Heart right ventricle (tissue), 16 donors: ENCODE results near the gene SSTR4. TPM values are rescaled to one million over a fixed set of nuclear protein-coding genes. Genes with fewer than 3 reads are reported as not detected.

Experiments used
- ATAC-seq, 8 donors: fragments of 200-7000 bp; cut with Tn5 transposase; one replicate each; pipeline ENCODE4 v1.9.1; 2020; ENCODE audit warnings: mild to moderate bottlenecking in 8 of 8, moderate library complexity in 8 of 8, moderate number of reproducible peaks in 1 of 8
- DNase-seq, 2 donors: peaks; one replicate each; pipeline ENCODE4 v3.0.0-alpha.2; 2020
- H3K27ac ChIP-seq, 10 donors: fragments of 200-600 bp; sonication (generic) in 2 of 10; one replicate each; pipeline versions ENCODE4 v1.5.0 to v1.8.0; 2020 to 2022; ENCODE audit warnings: mild to moderate bottlenecking in 3 of 10
- H3K27me3 ChIP-seq, 7 donors: fragments of 200-600 bp; one replicate each; pipeline ENCODE4 v1.8.0; 2021 to 2022; ENCODE audit warnings: mild to moderate bottlenecking in 2 of 7
- H3K36me3 ChIP-seq, 9 donors: fragments of 200-600 bp; sonication (generic) in 1 of 9; one replicate each; pipeline versions ENCODE4 v1.5.0 to v1.8.0; 2020 to 2022; ENCODE audit warnings: mild to moderate bottlenecking in 2 of 9
- H3K4me1 ChIP-seq, 9 donors: fragments of 200-600 bp; sonication (generic) in 1 of 9; one replicate each; pipeline versions ENCODE4 v1.5.0 to v1.8.0; 2020 to 2022; ENCODE audit warnings: mild to moderate bottlenecking in 4 of 9
- H3K4me3 ChIP-seq, 10 donors: fragments of 200-600 bp; sonication (generic) in 2 of 10; one replicate each; pipeline versions ENCODE4 v1.5.0 to v1.8.0; 2020 to 2022; ENCODE audit warnings: mild to moderate bottlenecking in 7 of 10, moderate library complexity in 2 of 10
- H3K9me3 ChIP-seq, 11 donors: fragments of 200-600 bp in 10 of 11; sonication (generic) in 2 of 11; one replicate each; pipeline versions ENCODE4 v1.5.0 to v1.8.0; 2013 to 2022; ENCODE audit warnings: mild to moderate bottlenecking in 2 of 11, control low read depth in 1 of 11, moderate library complexity in 1 of 11
- WGBS, 2 donors: extraction: QIAGEN DNeasy Blood & Tissue Kit; methylation state at CpG; one replicate each; pipeline ENCODE4 v1.1.7; 2013; ENCODE audit warnings: inconsistent platforms in 1 of 2; 5-methylcytosine and 5-hydroxymethylcytosine counted together
- intact Hi-C, 10 donors: fragments of 100-400 bp; cut with DNase I; formaldehyde crosslinking; loops; one replicate each; pipeline versions ENCODE4 v1.11.1 to v1.14.2; 2022
- polyA plus RNA-seq, 2 donors: library from polyadenylated mRNA; stranded (reverse); fragments of 200-250 nt; gene quantifications; one replicate each; pipeline ENCODE4 v1.2.3, GENCODE V29; 2013
- total RNA-seq, 10 donors: library from RNA; stranded (reverse); fragmentation: NEBNext Ultra II Directional in 3 of 10; extraction: Animal tissue kit (Norgen Biotek cat#: 25700) in 3 of 10; gene quantifications; one replicate each; pipeline versions ENCODE4 v1.2.1 to v1.2.4, GENCODE V29; 2021 to 2023
- TF ChIP-seq, protein P1 (sequence below), 9 donors: fragments of 200-600 bp; sonication (generic) in 2 of 9; IDR thresholded peaks; one replicate each; pipeline versions ENCODE4 v1.5.0 to v1.8.0; 2021 to 2022; ENCODE audit warnings: antibody characterized with exemption in 9 of 9, mild to moderate bottlenecking in 5 of 9, moderate library complexity in 1 of 9
- donor health status: Arrhythmogenic right ventricular cardiomyopathy.
- donor health status: ischemic (EF 13 %, LVEDD 7.1; RV severe dilation, severe dysfunction).
- donor health status: healthy with polysubstance abuse.
- donor health status: DM: no; HTN: yes; CAD: no.
- donor health status: DM: no; HTN: no; CAD: no.
- donor health status: ischemic (EF 25% LVEDD 6.9; RV normal size, moderate dysfunction).
- donor health status: ischemic (EF 25% LVEDD 5.7; RV mildly dilated, moderate dysfunction).
- donor health status: healthy.
- donor health status: DM: yes; HTN: yes; CAD: no.
- donor health status: Ischemic cardiomyopathy.
- donor health status: ischemic (EF 35%, LVEDD 5.7; RV mildly dilated, moderate dysfunction).
- donor health status: nonischemic (EF 11% LVEDD 7.7; RV severe dilation, severe dysfunction).
- donor health status: DM: yes; HTN: yes; CAD: no.
- donor health status: PGD.
- donor health status: ischemic (EF 29% LVEDD 5.4; RV normal size, mild dysfunction).
- donor health status: nonischemic (EF 23%, LVEDD 6.1; RV moderate dilation, normal function).

Gene SSTR4
- total and polyA plus RNA-seq, 12 donors = not detected

DNA sequence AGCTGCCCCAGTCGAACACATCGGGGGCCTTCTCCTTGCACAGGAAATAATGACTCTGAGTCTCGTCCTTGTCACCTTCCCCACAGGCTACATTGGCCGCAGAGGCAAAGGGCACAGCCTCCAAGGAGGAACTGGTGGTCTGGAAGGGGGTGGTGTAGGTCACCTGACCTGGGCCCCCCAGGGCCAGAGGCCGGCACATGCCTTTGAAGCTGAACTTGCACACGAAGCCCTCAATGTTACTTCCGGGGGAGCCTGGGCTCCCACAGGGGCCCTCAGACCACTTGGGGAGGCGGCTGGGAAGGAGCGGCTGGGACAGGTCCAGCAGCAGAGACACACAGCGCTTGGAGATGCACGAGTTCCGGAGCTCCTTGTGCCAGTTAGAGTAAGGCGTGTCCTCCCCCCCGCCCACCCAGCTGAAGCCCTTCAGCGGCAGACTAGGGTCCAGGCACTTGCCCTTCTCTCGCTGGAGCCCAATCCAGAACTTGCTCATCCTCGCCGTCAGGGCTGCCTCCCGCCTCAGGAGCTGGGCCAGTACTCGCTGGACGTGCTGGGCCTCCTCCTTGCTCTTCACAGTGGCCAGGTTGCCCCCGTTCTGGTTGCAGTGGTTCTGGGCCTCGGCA is 50.4 kb downstream of the SSTR4 start:
- 57 to 71% methylated on average over 23 of the region's 23 CpGs for WGBS, 2 donors

DNA sequence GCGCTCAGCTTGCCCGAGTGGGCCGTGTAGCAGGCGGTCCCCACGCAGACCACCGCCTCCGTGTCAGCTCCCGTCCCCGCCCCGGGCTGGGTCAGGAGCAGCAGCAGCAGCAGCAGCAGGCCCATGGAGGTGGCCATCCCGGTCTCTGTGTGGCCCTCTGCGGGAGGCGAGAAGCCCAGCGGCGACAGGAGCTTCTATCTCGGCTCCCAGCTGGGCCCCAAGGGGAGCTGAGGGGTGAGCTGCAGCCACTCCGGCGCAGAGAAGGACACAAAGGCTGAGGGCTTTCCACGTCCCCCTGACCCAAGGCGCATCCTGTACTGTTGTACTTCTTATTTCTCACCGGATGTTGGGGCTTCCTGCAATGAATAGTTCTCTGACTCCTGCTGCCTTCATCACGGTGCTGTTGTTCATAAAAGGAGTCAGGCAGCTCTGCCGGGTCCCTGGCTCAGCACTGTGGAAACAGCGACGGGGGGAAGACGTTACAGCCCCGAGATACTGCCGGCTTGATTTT is 51.0 kb downstream of the SSTR4 start, which contains the start of gene CD93:
Gene CD93 (minus strand): TSS at position 269 of the 511 bp plus-strand sequence. CDS start 132 bp downstream, at position 137.
- peak; percentile 58 to 78 for DNase-seq
- H3K9me3 ChIP-seq = no peaks in the 10 kb centered on the region
- 31 to 46% methylated on average over 28 of the region's 28 CpGs for WGBS, 2 donors
- no peaks in the 10 kb centered on the region for H3K27me3 ChIP-seq
- intact Hi-C loops = loop anchor here in 3 of 10 donors (1.0 to 5.0 kb wide), 4 partner anchors 18 to 56 kb away; no protein-coding TSS in a partner anchor
- peaks cover 0 to 18% (median 0%) of the 10 kb centered on the region in 9 donors for H3K36me3 ChIP-seq
- H3K27ac ChIP-seq = peak within 1 kb of the TSS; percentile 91 to 99 (median 97)
- peaks cover 0 to 49% (median 36%) of the 10 kb centered on the region in 9 donors for H3K4me1 ChIP-seq
- peak; percentile 68 to 82 (median 77) for ATAC-seq
- TF ChIP-seq, protein P1, sequence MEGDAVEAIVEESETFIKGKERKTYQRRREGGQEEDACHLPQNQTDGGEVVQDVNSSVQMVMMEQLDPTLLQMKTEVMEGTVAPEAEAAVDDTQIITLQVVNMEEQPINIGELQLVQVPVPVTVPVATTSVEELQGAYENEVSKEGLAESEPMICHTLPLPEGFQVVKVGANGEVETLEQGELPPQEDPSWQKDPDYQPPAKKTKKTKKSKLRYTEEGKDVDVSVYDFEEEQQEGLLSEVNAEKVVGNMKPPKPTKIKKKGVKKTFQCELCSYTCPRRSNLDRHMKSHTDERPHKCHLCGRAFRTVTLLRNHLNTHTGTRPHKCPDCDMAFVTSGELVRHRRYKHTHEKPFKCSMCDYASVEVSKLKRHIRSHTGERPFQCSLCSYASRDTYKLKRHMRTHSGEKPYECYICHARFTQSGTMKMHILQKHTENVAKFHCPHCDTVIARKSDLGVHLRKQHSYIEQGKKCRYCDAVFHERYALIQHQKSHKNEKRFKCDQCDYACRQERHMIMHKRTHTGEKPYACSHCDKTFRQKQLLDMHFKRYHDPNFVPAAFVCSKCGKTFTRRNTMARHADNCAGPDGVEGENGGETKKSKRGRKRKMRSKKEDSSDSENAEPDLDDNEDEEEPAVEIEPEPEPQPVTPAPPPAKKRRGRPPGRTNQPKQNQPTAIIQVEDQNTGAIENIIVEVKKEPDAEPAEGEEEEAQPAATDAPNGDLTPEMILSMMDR (IDR thresholded peaks at IDR 0.05) = no peak
- H3K4me3 ChIP-seq = peak within 1 kb of the TSS; percentile 47 to 73 (median 58)

More for the DNA sequence above, 50.4 kb downstream of the SSTR4 start:
- Histone ChIP-seq H3K4me1 (peaks cover 0 to 52% (median 40%) of the 10 kb centered on the region in 9 donors), H3K4me3 (peak overlapping the region; percentile 47 to 73 (median 58)), H3K27ac (peak overlapping the region; percentile 91 to 99 (median 97)), H3K36me3 (peaks cover 0 to 23% (median 0%) of the 10 kb centered on the region in 9 donors), H3K9me3 (no peaks in the 10 kb centered on the region), H3K27me3 (no peaks in the 10 kb centered on the region)
- TF ChIP-seq, protein P1 (IDR thresholded peaks at IDR 0.05) = no peak
- peak in 1 of 2 donors; percentile 33 for DNase-seq
- ATAC-seq = peak in 7 of 8 donors; percentile 1 to 12 (median 5)
- intact Hi-C loops = loop anchor here in 3 of 10 donors (1.0 to 5.0 kb wide), 4 partner anchors 19 to 57 kb away; no protein-coding TSS in a partner anchor

DNA sequence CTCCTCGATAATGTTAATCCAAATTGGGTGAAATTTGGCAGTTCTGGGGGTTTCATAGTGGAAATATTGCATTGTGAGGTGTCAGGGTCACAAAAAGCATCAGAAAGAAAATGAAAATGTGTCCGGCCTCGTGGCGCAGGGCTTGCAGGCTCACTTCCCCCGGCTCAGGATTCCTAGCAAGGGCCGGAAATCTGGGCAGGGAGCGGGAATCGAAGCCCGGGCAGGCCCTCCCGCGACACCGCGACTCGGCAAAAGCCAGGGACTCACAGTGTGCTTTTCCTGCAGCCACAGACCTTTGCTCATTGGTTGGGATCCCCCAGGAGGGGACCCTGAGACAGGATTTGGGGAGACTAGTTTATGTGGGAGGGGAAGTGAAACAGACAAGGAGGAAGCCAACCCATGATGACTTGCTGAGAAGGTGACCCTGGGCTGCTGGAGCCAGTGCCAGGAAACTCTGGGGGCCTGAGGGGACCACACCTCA is 51.9 kb downstream of the SSTR4 start:
- DNase-seq (peak; percentile 64 to 78), ATAC-seq (peak; percentile 24 to 62 (median 48))
- H3K4me1 ChIP-seq = peaks cover 4 to 47% (median 27%) of the 10 kb centered on the region in 9 donors
- H3K36me3 ChIP-seq = peaks cover 0 to 9% (median 0%) of the 10 kb centered on the region in 9 donors
- no peaks in the 10 kb centered on the region for H3K27me3 ChIP-seq
- peak overlapping the region in 8 of 10 donors; percentile 1 to 73 (median 60) for H3K4me3 ChIP-seq
- TF ChIP-seq, protein P1 (IDR thresholded peaks at IDR 0.05) = no peak
- no peaks in the 10 kb centered on the region for H3K9me3 ChIP-seq
- intact Hi-C loops = loop anchor here in 3 of 10 donors (1.0 to 5.0 kb wide), 4 partner anchors 17 to 55 kb away; no protein-coding TSS in a partner anchor
- peak overlapping the region; percentile 91 to 99 (median 97) for H3K27ac ChIP-seq
- WGBS, 2 donors = 46 to 60% methylated on average over 14 of the region's 14 CpGs

DNA sequence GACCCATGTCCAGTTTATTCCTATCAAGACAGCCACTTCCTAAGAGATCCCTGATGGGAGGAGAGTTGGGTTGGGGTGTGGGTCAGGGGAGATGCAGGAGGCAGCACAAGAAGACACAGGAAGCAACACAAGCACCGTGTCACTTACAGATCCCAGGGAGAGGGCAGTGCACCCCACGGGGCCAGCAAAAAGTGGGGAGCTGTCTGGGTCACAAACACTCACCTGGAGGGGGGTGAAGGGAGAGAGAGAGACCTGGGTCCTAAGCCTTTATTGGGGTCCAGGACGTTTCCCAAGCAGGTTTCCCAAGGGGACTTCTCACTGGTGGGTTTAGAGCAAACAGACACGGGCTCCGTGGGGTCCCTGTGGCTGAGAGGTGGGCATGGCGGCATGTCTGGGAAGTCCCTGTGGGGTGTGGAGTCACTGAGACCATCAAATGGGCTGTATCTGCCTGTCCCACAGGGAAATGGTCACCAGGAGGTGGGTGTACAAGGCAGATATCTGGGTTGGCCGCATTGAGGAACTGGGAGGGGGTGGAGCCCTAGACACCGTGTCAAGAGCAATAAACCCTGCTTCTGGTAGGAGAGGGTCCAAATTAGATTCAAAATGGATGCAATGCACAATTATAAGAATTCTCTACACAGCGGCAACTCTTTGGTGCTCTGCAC is 52.6 kb downstream of the SSTR4 start:
- H3K27ac ChIP-seq = peak overlapping the region; percentile 91 to 99 (median 97)
- ATAC-seq (no peak), DNase-seq (no peak)
- no peaks in the 10 kb centered on the region for H3K9me3 ChIP-seq
- H3K4me3 ChIP-seq = no peak overlapping the region
- WGBS, 2 donors = 69 to 77% methylated on average over 9 of the region's 9 CpGs
- TF ChIP-seq, protein P1 (IDR thresholded peaks at IDR 0.05) = no peak
- H3K27me3 ChIP-seq = no peaks in the 10 kb centered on the region
- H3K36me3 ChIP-seq = peaks cover 0 to 4% (median 0%) of the 10 kb centered on the region in 9 donors
- peaks cover 12 to 49% (median 32%) of the 10 kb centered on the region in 9 donors for H3K4me1 ChIP-seq
- intact Hi-C loops = loop anchor here in 3 of 10 donors (5.0 kb wide), 3 partner anchors 35 to 55 kb away; no protein-coding TSS in a partner anchor
